Stomach (tissue), 4 donors: ENCODE measurements around the gene RGS12.

ENCODE experiments used
- POLR2AphosphoS5 ChIP-seq, 3 donors: sonication (generic); formaldehyde crosslinking; IDR thresholded peaks; one replicate each; pipeline ENCODE4 v1.6.1; 2016; ENCODE audit warnings: antibody characterized with exemption in 3 of 3
- TF ChIP-seq, protein P1 (sequence below), 7 experiments: fragments of 450-650 bp in 4 of 7; fragments of 200-600 bp in 3 of 7; sonication (generic) in 3 of 7; IDR thresholded peaks; one replicate each; pipeline ENCODE4 v1.5.1; 2016 to 2019; ENCODE audit warnings: antibody characterized with exemption in 7 of 7, control low read depth in 2 of 7, mild to moderate bottlenecking in 1 of 7

- TF ChIP-seq, protein P1, sequence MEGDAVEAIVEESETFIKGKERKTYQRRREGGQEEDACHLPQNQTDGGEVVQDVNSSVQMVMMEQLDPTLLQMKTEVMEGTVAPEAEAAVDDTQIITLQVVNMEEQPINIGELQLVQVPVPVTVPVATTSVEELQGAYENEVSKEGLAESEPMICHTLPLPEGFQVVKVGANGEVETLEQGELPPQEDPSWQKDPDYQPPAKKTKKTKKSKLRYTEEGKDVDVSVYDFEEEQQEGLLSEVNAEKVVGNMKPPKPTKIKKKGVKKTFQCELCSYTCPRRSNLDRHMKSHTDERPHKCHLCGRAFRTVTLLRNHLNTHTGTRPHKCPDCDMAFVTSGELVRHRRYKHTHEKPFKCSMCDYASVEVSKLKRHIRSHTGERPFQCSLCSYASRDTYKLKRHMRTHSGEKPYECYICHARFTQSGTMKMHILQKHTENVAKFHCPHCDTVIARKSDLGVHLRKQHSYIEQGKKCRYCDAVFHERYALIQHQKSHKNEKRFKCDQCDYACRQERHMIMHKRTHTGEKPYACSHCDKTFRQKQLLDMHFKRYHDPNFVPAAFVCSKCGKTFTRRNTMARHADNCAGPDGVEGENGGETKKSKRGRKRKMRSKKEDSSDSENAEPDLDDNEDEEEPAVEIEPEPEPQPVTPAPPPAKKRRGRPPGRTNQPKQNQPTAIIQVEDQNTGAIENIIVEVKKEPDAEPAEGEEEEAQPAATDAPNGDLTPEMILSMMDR (IDR thresholded peaks at IDR 0.05) = no peak
- no peak for TF ChIP-seq POLR2AphosphoS5 (IDR thresholded peaks at IDR 0.05)
Observed at GRCh38 chr4:3290889-3291321, 1.9 kb upstream of the RGS12 start.
